Mucosa of gallbladder (tissue), 1 donor: ENCODE results near the gene PRKCZ. TPM values are rescaled to one million over a fixed set of nuclear protein-coding genes. Genes with fewer than 3 reads are reported as not detected.
A peak's percentile ranks its signal among the peaks of the same experiment; 100 is the strongest.

Experiments
- DNase-seq: peaks from one replicate; pipeline ENCODE4 v3.0.0-alpha.2; 2020; ENCODE audit warnings: low spot score
- total RNA-seq: library from RNA; stranded (reverse); gene quantifications from one replicate; pipeline ENCODE4 v1.2.1, GENCODE V29; 2021
- donor health status: DM: no; HTN: no; CAD: no.

Gene PRKCZ
- total RNA-seq, 1 donor from 2014 or later: 29.8 TPM

DNA sequence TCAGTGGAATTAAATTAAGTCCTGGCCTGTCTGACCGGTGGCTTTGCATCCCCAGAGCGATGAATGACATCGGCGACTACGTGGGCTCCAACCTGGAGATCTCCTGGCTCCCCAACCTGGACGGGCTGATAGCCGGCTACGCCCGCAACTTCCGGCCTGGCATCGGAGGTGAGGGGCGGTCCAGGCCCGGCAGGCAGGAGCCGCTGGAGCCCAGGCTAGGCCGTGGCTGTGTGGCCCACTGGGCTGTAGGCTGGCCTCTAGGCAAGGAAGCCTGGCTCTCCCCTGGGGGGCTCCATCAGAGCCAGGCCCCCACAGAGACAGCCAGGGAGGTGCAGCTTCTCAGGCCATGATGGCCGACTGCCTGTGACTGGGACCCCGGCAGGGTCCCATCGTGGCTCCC is 25.3 kb upstream of the PRKCZ start:
- no peak for DNase-seq

GRCh38 chr1:2025491-2025981 is 24.7 kb upstream of the PRKCZ start:
- DNase-seq: no peak

- DNase-seq: no peak
These were observed 22.1 kb upstream of the PRKCZ start for GRCh38 chr1:2027961-2028583.

DNA sequence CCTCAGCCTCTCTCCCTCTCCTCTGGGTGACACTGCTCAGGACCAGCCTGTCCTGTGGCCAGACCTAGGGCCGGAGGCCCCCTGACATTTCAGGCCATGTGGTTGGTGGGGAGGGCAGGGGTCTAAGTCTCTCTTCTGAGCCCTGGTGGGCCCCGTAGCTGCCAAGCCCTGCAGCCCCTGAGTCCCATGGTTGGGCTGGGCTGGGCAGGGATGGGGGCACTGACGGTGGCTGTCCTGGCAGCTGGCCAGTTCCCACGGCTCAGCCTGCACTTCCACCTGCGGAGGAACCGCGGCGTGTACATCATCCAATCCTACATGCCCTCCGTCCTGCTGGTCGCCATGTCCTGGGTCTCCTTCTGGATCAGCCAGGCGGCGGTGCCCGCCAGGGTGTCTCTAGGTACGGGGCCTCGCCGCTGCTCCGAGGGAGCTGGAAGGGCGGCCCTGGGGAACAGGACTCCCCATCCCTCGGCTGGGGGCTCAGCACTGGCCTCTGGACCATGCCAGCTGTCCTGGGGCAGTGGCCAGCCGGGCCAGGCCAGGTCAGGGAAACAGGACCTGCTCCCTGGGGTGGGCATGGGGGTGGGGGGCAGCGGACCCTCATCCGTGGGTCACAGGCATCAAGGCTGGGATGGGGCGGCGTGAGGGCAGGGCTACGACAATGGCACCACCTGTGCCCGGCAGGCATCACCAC is 21.2 kb upstream of the PRKCZ start:
- DNase-seq: no peak

DNA sequence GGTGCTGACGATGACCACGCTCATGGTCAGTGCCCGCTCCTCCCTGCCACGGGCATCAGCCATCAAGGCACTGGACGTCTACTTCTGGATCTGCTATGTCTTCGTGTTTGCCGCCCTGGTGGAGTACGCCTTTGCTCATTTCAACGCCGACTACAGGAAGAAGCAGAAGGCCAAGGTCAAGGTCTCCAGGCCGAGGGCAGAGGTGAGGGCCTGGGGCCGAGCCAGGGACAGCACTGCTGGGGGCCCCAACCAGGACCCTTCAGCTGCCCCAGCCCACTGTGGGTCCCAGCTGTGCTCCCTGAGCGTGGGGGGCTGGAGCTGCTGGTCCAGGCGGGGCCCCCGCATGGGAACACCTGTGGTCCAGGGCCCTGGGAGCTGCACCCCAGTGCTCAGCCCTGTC is 20.6 kb upstream of the PRKCZ start:
- DNase-seq: no peak

- no peak for DNase-seq
These were observed 19.9 kb upstream of the PRKCZ start for GRCh38 chr1:2030076-2030871.

GRCh38 chr1:2031546-2032540 is 18.4 kb upstream of the PRKCZ start:
- no peak for DNase-seq

GRCh38 chr1:2032737-2033136 is 17.5 kb upstream of the PRKCZ start:
- no peak for DNase-seq

DNA sequence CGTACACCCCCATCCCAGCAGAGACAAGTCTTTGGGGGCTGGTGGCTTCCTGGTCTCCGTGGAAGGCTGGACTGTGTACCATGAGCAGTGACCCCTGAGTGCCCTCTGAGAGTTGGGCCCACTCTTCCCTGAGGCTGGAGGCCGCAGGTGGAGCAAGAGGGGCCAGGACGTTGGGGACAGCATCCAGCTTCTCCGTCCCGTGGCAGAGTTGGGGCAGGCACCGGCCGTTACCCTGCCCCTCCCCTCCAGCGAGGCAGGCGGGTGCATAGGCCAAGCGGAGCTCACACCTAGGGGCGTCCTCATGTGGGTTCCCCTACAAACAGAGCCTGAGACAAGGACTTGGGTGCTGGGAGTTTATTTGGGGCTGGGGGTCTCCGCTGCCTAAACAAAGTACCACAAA is 17.0 kb upstream of the PRKCZ start:
- DNase-seq: no peak

DNA sequence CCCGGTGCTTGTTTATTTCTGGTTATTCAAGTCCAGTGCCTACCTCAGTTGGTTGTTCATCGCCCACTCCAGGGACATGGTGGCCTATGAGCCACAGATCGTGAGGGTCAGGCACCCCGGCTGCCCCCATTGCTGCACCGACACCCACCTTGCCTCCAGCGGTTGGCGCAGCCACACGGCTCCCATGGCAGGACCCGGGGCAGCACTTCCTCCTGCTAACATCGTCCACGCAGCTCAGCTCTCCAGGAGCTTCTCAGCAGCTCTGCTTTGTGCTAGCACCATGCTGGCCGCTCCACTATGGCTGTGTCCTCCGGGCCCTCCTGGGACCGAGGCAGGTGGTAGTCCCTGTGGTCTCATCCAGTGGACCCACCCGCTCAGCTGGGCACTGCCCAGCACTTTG is 13.9 kb upstream of the PRKCZ start:
- no peak for DNase-seq

GRCh38 chr1:2037314-2037979 is 12.8 kb upstream of the PRKCZ start:
- DNase-seq: no peak

DNA sequence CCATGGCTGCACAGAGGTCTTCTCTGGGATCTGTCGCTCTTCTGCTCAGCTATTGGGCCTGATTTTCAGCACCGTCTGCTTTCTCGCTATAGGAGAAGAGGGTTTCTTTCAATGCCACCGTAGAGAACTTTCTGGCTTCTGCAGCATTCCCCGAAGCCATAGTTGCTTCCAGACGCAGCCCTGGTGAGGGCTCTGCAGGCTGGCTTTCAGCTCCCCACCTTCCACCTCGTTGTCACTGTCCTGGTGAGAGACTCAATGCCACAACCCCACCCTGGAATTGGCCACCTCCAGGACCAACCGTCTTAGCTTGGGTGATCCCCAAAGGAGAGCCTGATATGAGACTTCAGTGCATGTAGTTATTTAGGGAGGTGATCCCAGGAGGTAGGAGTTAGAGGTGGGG is 12.0 kb upstream of the PRKCZ start:
- DNase-seq: no peak

- no peak for DNase-seq
These were observed 11.0 kb upstream of the PRKCZ start for GRCh38 chr1:2039251-2039650.

- no peak for DNase-seq
These were observed 8.9 kb upstream of the PRKCZ start for GRCh38 chr1:2041305-2041704.

GRCh38 chr1:2041887-2042286 is 8.3 kb upstream of the PRKCZ start:
- no peak for DNase-seq

GRCh38 chr1:2042830-2043773 is 7.1 kb upstream of the PRKCZ start:
- DNase-seq: no peak

DNA sequence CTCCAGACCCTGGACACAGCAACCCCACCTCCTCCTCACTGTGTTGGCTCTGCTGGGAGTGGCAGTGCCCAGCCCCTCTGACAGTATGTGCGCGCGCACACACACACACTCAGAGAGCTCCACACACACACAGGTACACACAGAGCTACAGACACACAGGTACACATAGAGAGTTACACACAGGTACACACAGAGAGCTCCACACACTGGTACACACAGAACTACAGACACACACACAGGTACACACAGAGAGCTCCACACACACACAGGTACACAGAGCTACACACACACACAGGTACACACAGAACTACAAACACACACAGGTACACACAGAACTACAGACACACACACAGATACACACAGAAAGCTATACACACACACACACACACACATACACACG is 6.3 kb upstream of the PRKCZ start:
- DNase-seq: no peak

DNA sequence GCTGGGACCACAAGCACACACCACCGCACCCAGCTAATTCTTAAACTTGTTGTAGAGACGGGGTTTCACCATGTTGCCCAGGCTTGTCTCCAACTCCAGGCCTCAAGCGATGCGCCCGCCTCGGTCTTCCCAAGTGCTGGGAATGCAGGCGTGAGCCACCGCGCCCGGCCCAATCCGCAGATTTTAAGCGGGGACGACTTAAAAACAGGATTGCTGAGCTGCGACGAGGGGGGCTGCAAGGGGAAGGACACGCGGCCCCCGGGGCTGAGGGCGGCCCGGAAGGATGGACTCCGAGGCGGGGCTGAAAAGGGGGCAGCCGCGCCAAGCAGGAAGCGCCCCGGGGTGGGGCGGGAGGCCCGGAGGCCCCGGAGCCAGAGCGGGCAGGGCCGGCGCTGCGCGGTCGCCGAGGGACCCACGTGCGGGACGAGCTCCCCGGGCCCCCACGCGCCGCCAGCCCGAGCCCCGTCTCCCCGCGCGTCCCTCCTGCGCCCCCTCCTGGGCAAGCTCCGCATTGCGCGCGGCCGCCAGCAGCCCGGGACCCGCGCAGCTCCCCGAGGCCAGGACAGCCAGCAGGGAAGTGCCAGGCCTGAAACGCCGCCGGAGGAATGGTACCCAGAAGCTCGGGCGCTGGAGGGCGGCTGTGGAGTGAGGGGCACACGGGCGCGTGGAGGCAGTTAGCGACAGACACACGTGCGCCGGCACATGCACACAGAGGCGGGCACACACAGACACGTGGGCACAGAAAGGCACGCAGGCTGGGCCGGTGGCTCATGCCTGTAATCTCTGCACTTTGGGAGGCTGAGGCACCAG is 5.5 kb upstream of the PRKCZ start:
- DNase-seq: peak; percentile 67
